Natural killer cell (primary cell): Measurements from ENCODE around the gene BTLA. TPM values are rescaled to one million over a fixed set of nuclear protein-coding genes. Genes with fewer than 3 reads are reported as not detected.

Experiments
- ATAC-seq, 3 donors: fragments of 150-1000 bp in 2 of 3; fragments of 200-7000 bp in 1 of 3; cut with Tn5 transposase; 1 replicate in 1 of 3; 2 replicates in 2 of 3; pipeline ENCODE4 v1.10.0; 2021; ENCODE audit warnings: mild to moderate bottlenecking in 2 of 3, moderate library complexity in 2 of 3
- DNase-seq, 2 donors: peaks; one replicate each; pipeline versions ENCODE4 v3.0.0 to v3.0.0-alpha.2; 2013 to 2021; ENCODE audit warnings: mixed read lengths in 1 of 2
- H3K27ac ChIP-seq: one replicate; pipeline ENCODE4 v1.5.1; 2013; ENCODE audit warnings: mild to moderate bottlenecking, low read length
- H3K27me3 ChIP-seq: one replicate; pipeline ENCODE4 v1.6.1; 2013; ENCODE audit warnings: low read length; ENCODE audit not compliant: control insufficient read depth, insufficient read depth
- H3K36me3 ChIP-seq: one replicate; pipeline ENCODE4 v1.6.1; 2013; ENCODE audit warnings: low read length; ENCODE audit not compliant: control insufficient read depth, insufficient read depth
- H3K4me1 ChIP-seq: one replicate; pipeline ENCODE4 v1.6.1; 2013; ENCODE audit warnings: low read length; ENCODE audit not compliant: control insufficient read depth, insufficient read depth
- H3K4me3 ChIP-seq: one replicate; pipeline ENCODE4 v1.5.1; 2013; ENCODE audit warnings: low read length
- H3K9me3 ChIP-seq: one replicate; pipeline ENCODE4 v1.6.1; 2013; ENCODE audit warnings: low read length; ENCODE audit not compliant: control insufficient read depth, insufficient read depth
- H3K27ac Mint-ChIP-seq, 2 donors: one replicate each; pipeline ENCODE4 v1.8.0; 2022; ENCODE audit warnings: mild to moderate bottlenecking in 2 of 2, mixed read lengths in 2 of 2, moderate library complexity in 1 of 2
- H3K27me3 Mint-ChIP-seq, 2 donors: one replicate each; pipeline ENCODE4 v1.8.0; 2022; ENCODE audit warnings: low read depth in 2 of 2, mixed read lengths in 2 of 2
- H3K36me3 Mint-ChIP-seq: one replicate; pipeline ENCODE4 v1.8.0; 2022; ENCODE audit warnings: mixed read lengths
- H3K4me1 Mint-ChIP-seq, 2 donors: one replicate each; pipeline ENCODE4 v1.8.0; 2022; ENCODE audit warnings: mixed read lengths in 2 of 2
- H3K4me3 Mint-ChIP-seq: one replicate; pipeline ENCODE4 v1.8.0; 2022; ENCODE audit warnings: mild to moderate bottlenecking, moderate library complexity, mixed read lengths
- H3K9me3 Mint-ChIP-seq, 2 donors: one replicate each; pipeline ENCODE4 v1.8.0; 2022; ENCODE audit warnings: mixed read lengths in 2 of 2
- CTCF ChIP-seq: fragments of 200-600 bp; IDR thresholded peaks from one replicate; pipeline ENCODE4 v1.8.0; 2022; ENCODE audit warnings: antibody characterized with exemption
- WGBS: methylation state at CpG from one replicate; pipeline ENCODE4 v1.1.7; 2013; ENCODE audit warnings: missing lambda C conversion rate; ENCODE audit not compliant: insufficient coverage; 5-methylcytosine and 5-hydroxymethylcytosine counted together
- intact Hi-C: fragments of 100-400 bp; cut with micrococcal nuclease; formaldehyde crosslinking; loops from one replicate; pipeline ENCODE4 v1.14.2; 2022
- total RNA-seq, 4 donors: library from RNA; stranded (reverse); fragments of 120-200 nt in 1 of 4; gene quantifications; one replicate each; pipeline versions ENCODE4 v1.2.3 to v1.2.4, GENCODE V29; 2013 to 2022

Gene BTLA
- total RNA-seq, 3 donors from 2014 or later (not counting 1 experiment from before 2014, with no cell fraction given), result 0.56 to 4.0 (median 0.59) TPM

GRCh38 chr3:112505907-112506306, 6.6 kb upstream of the BTLA start:
- Mint-ChIP-seq H3K4me3 (no peak overlapping the region), H3K9me3 (no peaks in the 10 kb centered on the region), H3K36me3 (no peaks in the 10 kb centered on the region), H3K4me1 (no peaks in the 10 kb centered on the region), H3K27me3 (no peaks in the 10 kb centered on the region), H3K27ac (no peak overlapping the region)
- Histone ChIP-seq H3K27ac (no peak overlapping the region), H3K27me3 (no peaks in the 10 kb centered on the region), H3K9me3 (no peaks in the 10 kb centered on the region), H3K36me3 (no peaks in the 10 kb centered on the region), H3K4me3 (no peak overlapping the region), H3K4me1 (no peaks in the 10 kb centered on the region)
- 30% methylated on average over 2 of the region's 2 CpGs for WGBS
- ATAC-seq, result no peak
- no peak for TF ChIP-seq CTCF
- DNase-seq, result no peak
- intact Hi-C loops, result no loop called here

DNA sequence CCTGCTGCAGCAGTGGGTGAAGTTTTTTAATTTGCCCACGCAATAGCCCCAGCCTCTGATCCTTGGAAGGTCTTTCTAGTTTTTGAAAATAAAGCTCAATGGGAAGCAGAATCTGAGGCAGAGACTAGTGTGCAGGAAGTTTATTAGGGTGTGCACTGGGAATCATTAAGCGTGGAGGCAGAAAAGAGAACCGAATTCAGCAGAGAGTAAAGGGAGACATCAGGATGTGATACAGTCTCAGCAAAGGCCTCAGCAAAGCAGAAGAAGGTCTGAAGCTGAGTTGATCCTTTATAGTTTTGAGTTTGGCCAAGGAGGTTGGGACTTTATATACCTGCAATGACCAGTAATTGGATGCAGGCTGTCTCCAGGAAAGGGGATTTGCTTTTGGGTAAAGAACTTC, 4.9 kb upstream of the BTLA start:
- Histone ChIP-seq H3K27me3 (no peaks in the 10 kb centered on the region), H3K4me3 (no peak overlapping the region), H3K27ac (no peak overlapping the region), H3K9me3 (no peaks in the 10 kb centered on the region), H3K4me1 (no peaks in the 10 kb centered on the region), H3K36me3 (no peaks in the 10 kb centered on the region)
- Mint-ChIP-seq H3K27ac (no peak overlapping the region), H3K36me3 (no peaks in the 10 kb centered on the region), H3K4me1 (peaks cover 7 to 9% of the 10 kb centered on the region in 2 donors), H3K9me3 (no peaks in the 10 kb centered on the region), H3K4me3 (no peak overlapping the region), H3K27me3 (no peaks in the 10 kb centered on the region)
- ATAC-seq (no peak), DNase-seq (no peak)
- no peak for TF ChIP-seq CTCF
- intact Hi-C loops, result no loop called here
- WGBS, result 68% methylated on average over 3 of the region's 3 CpGs

DNA sequence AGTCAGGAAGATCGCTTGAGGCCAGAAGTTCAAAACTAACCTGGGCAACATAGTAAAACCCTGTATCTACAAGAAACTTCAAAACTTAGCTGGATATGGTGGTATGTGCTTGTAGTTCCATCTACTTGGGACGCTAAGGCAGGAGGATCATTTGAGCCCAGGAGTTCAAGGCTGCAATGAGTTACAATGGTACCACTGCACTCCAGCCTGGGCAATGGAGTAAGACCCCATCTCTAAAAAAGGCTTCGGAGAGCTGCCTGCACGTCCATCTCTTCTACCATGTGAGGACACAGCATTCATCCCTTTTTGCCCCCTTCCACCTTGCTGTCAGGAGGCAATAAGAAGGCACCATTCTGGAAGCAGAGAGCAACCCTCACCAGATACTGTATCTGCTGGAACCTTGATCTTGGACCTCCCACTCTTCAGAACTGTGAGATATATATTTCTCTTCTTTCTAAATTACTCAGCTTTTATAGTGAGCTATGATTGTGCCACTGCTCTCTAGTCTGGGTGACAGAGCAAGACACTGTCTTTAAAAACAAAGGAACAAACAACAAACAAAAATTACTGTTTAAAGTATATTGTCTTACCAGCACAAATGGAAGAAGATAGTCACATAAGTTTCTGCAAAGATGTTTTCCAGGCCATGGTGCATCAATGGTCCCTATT, 4.2 kb upstream of the BTLA start:
- Mint-ChIP-seq H3K27me3 (no peaks in the 10 kb centered on the region), H3K4me1 (peaks cover 13% of the 10 kb centered on the region in 2 donors), H3K27ac (no peak overlapping the region), H3K4me3 (no peak overlapping the region), H3K9me3 (no peaks in the 10 kb centered on the region), H3K36me3 (no peaks in the 10 kb centered on the region)
- H3K27me3 ChIP-seq, result no peaks in the 10 kb centered on the region
- H3K9me3 ChIP-seq, result no peaks in the 10 kb centered on the region
- no peak for DNase-seq
- ATAC-seq, result no peak
- 96% methylated on average over 4 of the region's 4 CpGs for WGBS
- no peak overlapping the region for H3K4me3 ChIP-seq
- intact Hi-C loops, result no loop called here
- no peaks in the 10 kb centered on the region for H3K4me1 ChIP-seq
- no peak for TF ChIP-seq CTCF
- no peak overlapping the region for H3K27ac ChIP-seq
- H3K36me3 ChIP-seq, result no peaks in the 10 kb centered on the region

DNA sequence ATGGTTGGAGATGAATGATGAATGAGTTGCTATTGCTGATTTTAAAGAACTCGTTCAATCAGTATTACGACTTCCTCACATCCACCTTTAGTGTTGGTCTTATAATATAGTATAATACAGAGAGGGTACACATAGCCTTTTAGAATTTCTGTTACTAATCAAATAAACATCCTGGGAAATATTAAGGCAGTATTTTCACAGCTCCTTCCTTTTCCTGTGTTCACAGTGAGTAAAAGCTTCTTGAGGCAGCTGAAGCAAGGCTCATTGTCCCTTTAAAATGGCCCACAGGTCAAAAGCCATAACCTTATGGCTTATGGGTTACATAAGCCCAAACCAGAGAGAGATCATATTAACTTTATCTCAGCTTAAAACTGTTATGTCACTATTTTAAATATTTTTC, 1.3 kb upstream of the BTLA start:
- WGBS, result no CpG with 5 or more reads among the region's 2 CpGs
- Mint-ChIP-seq H3K27me3 (no peaks in the 10 kb centered on the region), H3K9me3 (no peaks in the 10 kb centered on the region), H3K27ac (no peak overlapping the region), H3K4me3 (no peak overlapping the region), H3K4me1 (peaks cover 13% of the 10 kb centered on the region in 2 donors), H3K36me3 (no peaks in the 10 kb centered on the region)
- no peaks in the 10 kb centered on the region for H3K4me1 ChIP-seq
- intact Hi-C loops, result no loop called here
- H3K27ac ChIP-seq, result no peak overlapping the region
- no peak for TF ChIP-seq CTCF
- DNase-seq (no peak), ATAC-seq (no peak)
- no peaks in the 10 kb centered on the region for H3K27me3 ChIP-seq
- H3K4me3 ChIP-seq, result no peak overlapping the region
- H3K9me3 ChIP-seq, result no peaks in the 10 kb centered on the region
- no peaks in the 10 kb centered on the region for H3K36me3 ChIP-seq
